GM21576 (cell line): ENCODE measurements around the gene CYP8B1.
"Not testable (repeated sequence)": the region's sequence is repeated elsewhere in the genome, so short reads cannot be mapped to it uniquely, and the experiment has no call there.

ENCODE experiments used
- ATAC-seq: cut with Tn5 transposase; IDR thresholded peaks from one replicate; pipeline ENCODE4 v1.9.1; 2021; ENCODE audit warnings: mild to moderate bottlenecking, moderate library complexity; ENCODE audit not compliant: unreplicated experiment

The CYP8B1 gene

GRCh38 chr3:42886294-42886822 is 10.7 kb upstream of the CYP8B1 start:
- ATAC-seq, result no peak

GRCh38 chr3:42884324-42884723 is 8.6 kb upstream of the CYP8B1 start:
- ATAC-seq, result no peak

- not testable (repeated sequence) for ATAC-seq
Observed at GRCh38 chr3:42883251-42883930, 7.7 kb upstream of the CYP8B1 start.

- ATAC-seq, result peak; percentile 97
Observed at GRCh38 chr3:42880601-42881451, 5.1 kb upstream of the CYP8B1 start.

- ATAC-seq, result no peak
Observed at GRCh38 chr3:42880183-42880582, 4.5 kb upstream of the CYP8B1 start.

GRCh38 chr3:42877881-42878280 is 2.2 kb upstream of the CYP8B1 start:
- ATAC-seq, result no peak

GRCh38 chr3:42876940-42877720 is 1.5 kb upstream of the CYP8B1 start:
- no peak for ATAC-seq

- ATAC-seq, result no peak
Observed at GRCh38 chr3:42876401-42876800, 722 bp upstream of the CYP8B1 start.

GRCh38 chr3:42874749-42875148 is 930 bp downstream of the CYP8B1 start:
- ATAC-seq, result no peak

GRCh38 chr3:42873221-42873982 is 2.3 kb downstream of the CYP8B1 start:
- ATAC-seq, result no peak

GRCh38 chr3:42872718-42873117 is 3.0 kb downstream of the CYP8B1 start:
- ATAC-seq, result no peak

- ATAC-seq, result no peak
Observed at GRCh38 chr3:42871592-42872196, 4.0 kb downstream of the CYP8B1 start.

GRCh38 chr3:42868841-42869240 is 6.8 kb downstream of the CYP8B1 start:
- ATAC-seq, result no peak

GRCh38 chr3:42867138-42867537 is 8.5 kb downstream of the CYP8B1 start:
- no peak for ATAC-seq

- ATAC-seq, result no peak
Observed at GRCh38 chr3:42865256-42865655, 10.4 kb downstream of the CYP8B1 start.

- no peak for ATAC-seq
Observed at GRCh38 chr3:42864321-42864950, 11.2 kb downstream of the CYP8B1 start.

- ATAC-seq, result no peak
Observed at GRCh38 chr3:42856544-42856943, 19.1 kb downstream of the CYP8B1 start.

- ATAC-seq, result no peak
Observed at GRCh38 chr3:42855547-42856380, 19.9 kb downstream of the CYP8B1 start.

- ATAC-seq, result no peak
Observed at GRCh38 chr3:42855219-42855546, 20.5 kb downstream of the CYP8B1 start.
